H9 (cell line): ENCODE measurements around the gene IGF1R. TPM values are rescaled to one million over a fixed set of nuclear protein-coding genes. Genes with fewer than 3 reads are reported as not detected.

Experiments used
- DNase-seq: peaks from one replicate; pipeline ENCODE4 v3.0.0-alpha.2; 2017
- H2AFZ ChIP-seq: one replicate; pipeline ENCODE4 v1.6.1; 2013; ENCODE audit warnings: mild to moderate bottlenecking, low read length, control low read depth, moderate library complexity
- H2AK5ac ChIP-seq: 2 replicates; pipeline ENCODE4 v1.6.1; 2013; ENCODE audit warnings: low read length, control low read depth, mixed read lengths; ENCODE audit not compliant: insufficient read length
- H2BK120ac ChIP-seq: one replicate; pipeline ENCODE4 v1.6.1; 2013; ENCODE audit warnings: low read depth, mild to moderate bottlenecking, low read length, control low read depth, inconsistent platforms; ENCODE audit not compliant: poor library complexity, severe bottlenecking
- H2BK12ac ChIP-seq: 2 replicates; pipeline ENCODE4 v1.6.1; 2013; ENCODE audit warnings: low read length, control low read depth, mixed read lengths, low read depth; ENCODE audit not compliant: insufficient read length
- H2BK15ac ChIP-seq: 2 replicates; pipeline ENCODE4 v1.6.1; 2013; ENCODE audit warnings: low read depth, low read length, control low read depth
- H2BK20ac ChIP-seq: one replicate; pipeline ENCODE4 v1.6.1; 2013; ENCODE audit warnings: low read depth, mild to moderate bottlenecking, low read length, control low read depth, inconsistent platforms; ENCODE audit not compliant: poor library complexity, severe bottlenecking
- H2BK5ac ChIP-seq: 2 replicates; pipeline ENCODE4 v1.6.1; 2013; ENCODE audit warnings: low read length, control low read depth, mixed read lengths; ENCODE audit not compliant: insufficient read length
- H3K14ac ChIP-seq: 2 replicates; pipeline ENCODE4 v1.6.1; 2013; ENCODE audit warnings: low read length, control low read depth; ENCODE audit not compliant: insufficient read depth
- H3K18ac ChIP-seq: 2 replicates; pipeline ENCODE4 v1.6.1; 2013; ENCODE audit warnings: low read depth, mild to moderate bottlenecking, mixed read lengths, low read length, control low read depth; ENCODE audit not compliant: insufficient read length
- H3K23ac ChIP-seq: 2 replicates; pipeline ENCODE4 v1.6.1; 2013; ENCODE audit warnings: low read length, control low read depth, mixed read lengths, low read depth; ENCODE audit not compliant: insufficient read length
- H3K23me2 ChIP-seq: 2 replicates; pipeline ENCODE4 v1.6.1; 2013; ENCODE audit warnings: low read depth, mild to moderate bottlenecking, mixed read lengths, low read length, control low read depth; ENCODE audit not compliant: insufficient read length, poor library complexity, severe bottlenecking
- H3K27ac ChIP-seq: 2 replicates; pipeline ENCODE4 v1.5.1; 2013; ENCODE audit warnings: low read length, control low read depth, mixed read lengths, low read depth; ENCODE audit not compliant: insufficient read length
- H3K27me3 ChIP-seq: 2 replicates; pipeline ENCODE4 v1.6.1; 2013; ENCODE audit warnings: low read length, control low read depth, inconsistent platforms; ENCODE audit not compliant: insufficient read depth
- H3K4ac ChIP-seq: 2 replicates; pipeline ENCODE4 v1.6.1; 2013; ENCODE audit warnings: low read depth, mild to moderate bottlenecking, control low read depth, inconsistent platforms, low read length, moderate library complexity
- H3K4me1 ChIP-seq: 2 replicates; pipeline ENCODE4 v1.6.1; 2013; ENCODE audit warnings: low read length, control low read depth, inconsistent platforms; ENCODE audit not compliant: insufficient read depth
- H3K4me2 ChIP-seq: 2 replicates; pipeline ENCODE4 v1.6.1; 2013; ENCODE audit warnings: low read length, control low read depth, mixed read lengths; ENCODE audit not compliant: insufficient read length, insufficient read depth
- H3K56ac ChIP-seq: 2 replicates; pipeline ENCODE4 v1.6.1; 2013; ENCODE audit warnings: low read depth, mild to moderate bottlenecking, mixed read lengths, low read length, control low read depth; ENCODE audit not compliant: insufficient read length
- H3K79me1 ChIP-seq: 2 replicates; pipeline ENCODE4 v1.6.1; 2013; ENCODE audit warnings: low read depth, mild to moderate bottlenecking, moderate library complexity, low read length, control low read depth, inconsistent platforms; ENCODE audit not compliant: insufficient read depth, poor library complexity, severe bottlenecking
- H3K79me2 ChIP-seq: 2 replicates; pipeline ENCODE4 v1.6.1; 2013; ENCODE audit warnings: low read length, control low read depth, inconsistent platforms; ENCODE audit not compliant: insufficient read depth
- H3K9ac ChIP-seq: 2 replicates; pipeline ENCODE4 v1.6.1; 2013; ENCODE audit warnings: low read length, control low read depth, mixed read lengths; ENCODE audit not compliant: insufficient read length; ENCODE audit errors: extremely low read depth
- H3K9me3 ChIP-seq: one replicate; pipeline ENCODE4 v1.6.1; 2013; ENCODE audit warnings: low read depth, low read length, inconsistent platforms; ENCODE audit not compliant: control insufficient read depth
- H3T11ph ChIP-seq: one replicate; pipeline ENCODE4 v1.6.1; 2013; ENCODE audit warnings: mild to moderate bottlenecking, low read length, control low read depth, inconsistent platforms
- H4K20me1 ChIP-seq: one replicate; pipeline ENCODE4 v1.6.1; 2013; ENCODE audit not compliant: control insufficient read depth, insufficient read length, insufficient read depth
- H4K5ac ChIP-seq: 2 replicates; pipeline ENCODE4 v1.6.1; 2013; ENCODE audit warnings: low read depth, mild to moderate bottlenecking, mixed read lengths, low read length, control low read depth; ENCODE audit not compliant: insufficient read length
- H4K8ac ChIP-seq: replicated peaks from 2 replicates; pipeline ENCODE4 v1.6.1; 2013; ENCODE audit warnings: low read length, control low read depth, mixed read lengths, low read depth; ENCODE audit not compliant: insufficient read length
- H4K91ac ChIP-seq: 2 replicates; pipeline ENCODE4 v1.6.1; 2013; ENCODE audit warnings: low read depth, mild to moderate bottlenecking, moderate library complexity, mixed read lengths, low read length, control low read depth; ENCODE audit not compliant: insufficient read length
- H3K27ac Mint-ChIP-seq, 3 experiments: 2 replicates in 2 of 3; 3 replicates in 1 of 3; pipeline ENCODE4 v1.8.0; 2020 to 2021; ENCODE audit warnings: mixed read lengths in 3 of 3, mild to moderate bottlenecking in 1 of 3, moderate library complexity in 1 of 3
- H3K27me3 Mint-ChIP-seq: 2 replicates; pipeline ENCODE4 v1.8.0; 2021; ENCODE audit warnings: low read depth, mild to moderate bottlenecking, moderate library complexity, mixed read lengths
- H3K36me3 Mint-ChIP-seq, 3 experiments: 2 replicates in 2 of 3; 3 replicates in 1 of 3; pipeline ENCODE4 v1.8.0; 2020 to 2021; ENCODE audit warnings: low read depth in 3 of 3, mixed read lengths in 3 of 3; ENCODE audit not compliant: insufficient read depth in 1 of 3
- H3K4me1 Mint-ChIP-seq, 2 experiments: 2 replicates each; pipeline ENCODE4 v1.8.0; 2020; ENCODE audit warnings: mixed read lengths in 2 of 2
- H3K4me3 Mint-ChIP-seq, 2 experiments: 2 replicates in 1 of 2; 3 replicates in 1 of 2; pipeline ENCODE4 v1.8.0; 2020 to 2021; ENCODE audit warnings: mild to moderate bottlenecking in 2 of 2, mixed read lengths in 2 of 2, moderate library complexity in 1 of 2
- H3K9me3 Mint-ChIP-seq, 2 experiments: 2 replicates in 1 of 2; 3 replicates in 1 of 2; pipeline ENCODE4 v1.8.0; 2020; ENCODE audit warnings: mild to moderate bottlenecking in 2 of 2, mixed read lengths in 2 of 2, moderate library complexity in 1 of 2
- CTCF ChIP-seq: fragments of 200-600 bp; sonication (generic); conservative IDR thresholded peaks from 3 replicates; pipeline ENCODE4 v1.8.0; 2021; ENCODE audit warnings: antibody characterized with exemption, mild to moderate bottlenecking
- WGBS: extraction: QIAGEN DNeasy Blood & Tissue Kit; methylation state at CpG from one replicate; pipeline ENCODE4 v1.1.7; 2013; ENCODE audit warnings: missing lambda C conversion rate, low lambda C conversion rate, mixed read lengths; ENCODE audit not compliant: insufficient read length; ENCODE audit errors: extremely low coverage; 5-methylcytosine and 5-hydroxymethylcytosine counted together
- total RNA-seq: library from RNA; stranded (reverse); gene quantifications from 2 replicates; pipeline ENCODE4 v1.2.1, GENCODE V29; 2021

Gene IGF1R
- total RNA-seq, 1 experiment from 2014 or later: 70.0 TPM

DNA sequence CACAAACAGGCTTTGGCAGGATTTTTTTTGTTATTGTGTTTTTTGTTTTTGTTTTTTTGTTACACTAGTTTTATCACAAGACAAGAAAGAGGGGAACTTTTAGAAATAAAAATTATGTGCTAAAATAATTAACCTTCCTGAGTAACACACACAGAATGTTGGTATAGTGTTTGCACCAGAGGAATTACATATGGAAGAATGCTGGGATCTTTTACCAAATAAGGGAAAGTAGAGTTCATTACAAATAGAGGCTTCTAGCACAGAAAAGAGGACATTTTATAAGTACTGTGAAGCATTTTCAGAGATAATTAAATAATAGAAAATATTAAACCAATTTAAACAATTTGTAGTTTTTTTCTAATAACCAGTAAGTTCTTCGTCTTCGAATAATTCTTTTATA lies 116.0 kb downstream of the IGF1R start:
- H3K56ac ChIP-seq: no peak overlapping the region
- peaks cover 46% of the 10 kb centered on the region; the same call in 1 of the 2 replicates for H3K79me2 ChIP-seq
- peaks cover 4% of the 10 kb centered on the region for H4K20me1 ChIP-seq
- no peak overlapping the region for H2BK5ac ChIP-seq
- H4K91ac ChIP-seq: no peak overlapping the region
- peaks cover 51 to 53% of the 10 kb centered on the region in 2 experiments for H3K4me1 Mint-ChIP-seq
- no peak overlapping the region for H2BK120ac ChIP-seq
- H3K27me3 Mint-ChIP-seq: no peaks in the 10 kb centered on the region
- H2AK5ac ChIP-seq: no peak overlapping the region
- H3K79me1 ChIP-seq: peaks cover 17% of the 10 kb centered on the region
- H3K9me3 ChIP-seq: no peaks in the 10 kb centered on the region
- H3K9me3 Mint-ChIP-seq: peaks cover 0 to 2% of the 10 kb centered on the region in 2 experiments; a peak in 1 of 5 replicates
- H4K8ac ChIP-seq: no peak overlapping the region
- no peak overlapping the region for H3K18ac ChIP-seq
- no peaks in the 10 kb centered on the region for H3K23me2 ChIP-seq
- no peak for DNase-seq
- H3T11ph ChIP-seq: no peak overlapping the region
- no peak overlapping the region for H3K23ac ChIP-seq
- no peak overlapping the region for H3K27ac ChIP-seq
- no peak overlapping the region for H3K4ac ChIP-seq
- no CpG with 5 or more reads among the region's 2 CpGs for WGBS
- H3K36me3 Mint-ChIP-seq: peaks cover 6 to 9% (median 8%) of the 10 kb centered on the region in 3 experiments; a peak in 6 of 7 replicates
- H2AFZ ChIP-seq: no peak overlapping the region
- H3K14ac ChIP-seq: no peak overlapping the region
- no peaks in the 10 kb centered on the region for H3K27me3 ChIP-seq
- no peak overlapping the region for H2BK15ac ChIP-seq
- no peak overlapping the region for H2BK12ac ChIP-seq
- no peak overlapping the region for H3K9ac ChIP-seq
- peaks cover 4% of the 10 kb centered on the region; the same call in 1 of the 2 replicates for H3K4me1 ChIP-seq
- no peak overlapping the region for H2BK20ac ChIP-seq
- TF ChIP-seq CTCF: no peak
- H4K5ac ChIP-seq: no peak overlapping the region
- no peak overlapping the region for H3K4me3 Mint-ChIP-seq
- peak overlapping the region; percentile 46 to 75 (median 66); a peak in 5 of 7 replicates for H3K27ac Mint-ChIP-seq
- H3K4me2 ChIP-seq: no peak overlapping the region
